ENCODE data around the gene CTRB1. TPM values are rescaled to one million over a fixed set of nuclear protein-coding genes. Genes with fewer than 3 reads are reported as not detected.

The CTRB1 gene
- total RNA-seq, 1 experiment from 2014 or later: 5.6 TPM

GRCh38 chr16:75195811-75196790 is 22.7 kb upstream of the CTRB1 start:
- CTCF ChIA-PET: no interaction called here
- no peak overlapping the region for H2AFZ ChIP-seq (ENCODE audit: low read depth, low read length, poor library complexity, severe bottlenecking)
- no peaks in the 10 kb centered on the region for H3K9me2 ChIP-seq (ENCODE audit: insufficient read depth)
- H3K4me3 ChIP-seq (replicated peaks in 1 of 2; ENCODE audit: low read depth in 1 of 2, low read length in 2 of 2): no peak overlapping the region
- RAD21 ChIA-PET (ENCODE audit: low non-redundant PET in 1 of 2, low total read pairs in 2 of 2, uncharacterized antibody in 2 of 2, unreplicated experiment in 2 of 2): no interaction called here
- H3K79me2 ChIP-seq (ENCODE audit: insufficient read depth, low read length): no peaks in the 10 kb centered on the region
- TF ChIP-seq FOSL1 (IDR thresholded peaks at IDR 0.05; ENCODE audit: low read depth) (no peak), POLR2AphosphoS5 (IDR thresholded peaks at IDR 0.05; ENCODE audit: low read depth, low read length) (no peak), TCF7L2 (IDR thresholded peaks at IDR 0.05; ENCODE audit: borderline replicate concordance, extremely low read depth, insufficient read depth, insufficient read length) (no peak), ZFX (IDR thresholded peaks at IDR 0.05) (no peak), EZH2phosphoT487 (IDR thresholded peaks at IDR 0.05; ENCODE audit: borderline replicate concordance) (no peak), EGR1 (IDR thresholded peaks at IDR 0.05; ENCODE audit: low read depth) (no peak), RAD21 (IDR thresholded peaks at IDR 0.05; ENCODE audit: low read depth) (no peak), SRF (IDR thresholded peaks at IDR 0.05; ENCODE audit: low read depth) (no peak), POLR2A (IDR thresholded peaks at IDR 0.05; ENCODE audit: borderline replicate concordance, extremely low read depth, insufficient read depth, insufficient read length) (no peak), ATF3 (IDR thresholded peaks at IDR 0.05) (no peak), CTCF (IDR thresholded peaks at IDR 0.05 in 2 of 3, conservative IDR thresholded peaks at IDR 0.05 in 1 of 3; ENCODE audit: borderline replicate concordance in 1 of 3, insufficient read depth in 1 of 3, low read depth in 2 of 3, low read length in 2 of 3) (no peak), SP1 (IDR thresholded peaks at IDR 0.05; ENCODE audit: low read depth) (no peak), JUND (IDR thresholded peaks at IDR 0.05) (no peak), SIN3A (IDR thresholded peaks at IDR 0.05; ENCODE audit: low read depth) (no peak), EZH2 (IDR thresholded peaks at IDR 0.05) (no peak), ELF1 (IDR thresholded peaks at IDR 0.05; ENCODE audit: borderline replicate concordance, low read depth) (no peak), REST (IDR thresholded peaks at IDR 0.05; ENCODE audit: low read depth) (no peak), CEBPB (IDR thresholded peaks at IDR 0.05; ENCODE audit: low read depth) (no peak), ZBTB33 (IDR thresholded peaks at IDR 0.05; ENCODE audit: extremely low read depth, insufficient replicate concordance, low read length) (no peak)
- POLR2A ChIA-PET: no interaction called here
- H3K9me3 ChIP-seq (ENCODE audit: control insufficient read depth in 1 of 2, insufficient read depth in 1 of 2, low read depth in 1 of 2, low read length in 2 of 2): no peaks in the 10 kb centered on the region
- no peak overlapping the region for H3K4me2 ChIP-seq (ENCODE audit: low read length)
- H4K20me1 ChIP-seq (ENCODE audit: insufficient read depth): no peaks in the 10 kb centered on the region
- no TSS peak for BruUV-seq (replicated peaks)
- H3K9ac ChIP-seq (ENCODE audit: low read length): no peak overlapping the region
- no peak for DNase-seq (ENCODE audit: low read depth, low spot score)
- no peak overlapping the region for H3K27ac ChIP-seq (ENCODE audit: low read depth, low read length)
- no peak for ATAC-seq
- peaks cover 0 to 4% of the 10 kb centered on the region in 2 experiments; a peak in 1 of 4 replicates for H3K4me1 ChIP-seq (ENCODE audit: control insufficient read depth in 1 of 2, insufficient read depth in 2 of 2, low read length in 2 of 2)
- no peaks in the 10 kb centered on the region for H3K36me3 ChIP-seq (ENCODE audit: control insufficient read depth in 1 of 2, insufficient read depth in 2 of 2, low read length in 2 of 2)
- H3K27me3 ChIP-seq (ENCODE audit: insufficient read depth, low read length): no peaks in the 10 kb centered on the region; the same call in 1 of the 2 replicates
- intact Hi-C loops (cut with micrococcal nuclease): loop anchor here (5.0 kb wide), 1 partner anchor 426 kb away; the partner anchor contains the start of gene ADAT1
